HepG2 (cell line): Measurements from ENCODE around the gene CDKN2C. TPM values are rescaled to one million over a fixed set of nuclear protein-coding genes. Genes with fewer than 3 reads are reported as not detected.
"Not testable (repeated sequence)": the region's sequence is repeated elsewhere in the genome, so short reads cannot be mapped to it uniquely, and the experiment has no call there.

Experiments
- ATAC-seq: fragments of 200-7000 bp; cut with Tn5 transposase; 3 replicates; pipeline ENCODE4 v1.9.1; 2020; ENCODE audit warnings: mild to moderate bottlenecking, moderate library complexity
- BruUV-seq: library from RNA; stranded (reverse); fragments of 400-500 nt; replicated peaks from 2 replicates; lab custom pipeline; 2021; lab: Mats Ljungman, UMichigan
- CTCF ChIA-PET: fragments of 300-600 bp; formaldehyde crosslinking; extraction: SDS; loops from one replicate; lab custom pipeline; 2021; ENCODE audit warnings: low total read pairs, inconsistent platforms, low intra/inter-chr PET ratio; lab: Yijun Ruan, JAX
- POLR2A ChIA-PET: fragments of 350-600 bp; sonication (Branson Sonifier 250); formaldehyde crosslinking; loops from one replicate; lab custom pipeline; 2020; ENCODE audit warnings: antibody characterized with exemption, inconsistent platforms; lab: Yijun Ruan, JAX
- DNase-seq: peaks from one replicate; pipeline ENCODE4 v3.0.0-alpha.2; 2015; ENCODE audit warnings: low spot score
- FAIRE-seq: peaks from 3 replicates; lab custom pipeline; 2011; peaks lifted over from hg19 to GRCh38; lab: Jason Lieb, UNC
- H2AFZ ChIP-seq: one replicate; pipeline ENCODE4 v1.6.1; 2011; ENCODE audit warnings: low read length, inconsistent platforms
- H3K27ac ChIP-seq: fragments of 300-600 bp; 3 replicates; pipeline ENCODE4 v1.8.0; 2011; ENCODE audit warnings: mixed run types, mild to moderate bottlenecking, mixed read lengths, low read length, inconsistent platforms; ENCODE audit not compliant: insufficient read depth; ENCODE audit errors: extremely low read length
- H3K27me3 ChIP-seq, 2 experiments: fragments of 200-600 bp in 1 of 2; 2 replicates in 1 of 2; 3 replicates in 1 of 2; pipeline versions ENCODE4 v1.6.0 to v1.8.0; 2011; ENCODE audit warnings: low read length in 2 of 2, mild to moderate bottlenecking in 2 of 2, moderate library complexity in 2 of 2, inconsistent platforms in 1 of 2; ENCODE audit not compliant: insufficient read depth in 2 of 2, control insufficient read depth in 1 of 2
- H3K36me3 ChIP-seq, 2 experiments: fragments of 200-600 bp in 1 of 2; replicated peaks in 1 of 2; 2 replicates in 1 of 2; 3 replicates in 1 of 2; pipeline versions ENCODE4 v1.5.1 to v1.8.0; 2011; ENCODE audit warnings: low read length in 2 of 2, inconsistent platforms in 1 of 2; ENCODE audit not compliant: insufficient read depth in 2 of 2, control insufficient read depth in 1 of 2
- H3K4me1 ChIP-seq: 2 replicates; pipeline ENCODE4 v1.5.1; 2012; ENCODE audit warnings: low read length, inconsistent platforms; ENCODE audit not compliant: insufficient read depth
- H3K4me2 ChIP-seq: 2 replicates; pipeline ENCODE4 v1.6.0; 2011; ENCODE audit warnings: low read depth, low read length, inconsistent platforms
- H3K4me3 ChIP-seq, 3 experiments: fragments of 200-600 bp in 1 of 3; sonication (generic), shearing (Covaris generic) in 1 of 3; replicated peaks in 1 of 3; 2 replicates each; pipeline ENCODE4 v1.5.1; 2011 to 2016; ENCODE audit warnings: low read length in 3 of 3, inconsistent platforms in 2 of 3, low read depth in 2 of 3, mild to moderate bottlenecking in 2 of 3, control low read depth in 1 of 3, mixed read lengths in 1 of 3; ENCODE audit not compliant: insufficient read depth in 1 of 3
- H3K79me2 ChIP-seq: one replicate; pipeline ENCODE4 v1.6.1; 2011; ENCODE audit warnings: low read length, inconsistent platforms; ENCODE audit not compliant: insufficient read depth
- H3K9ac ChIP-seq: 2 replicates; pipeline ENCODE4 v1.6.0; 2011; ENCODE audit warnings: mild to moderate bottlenecking, low read depth, low read length, inconsistent platforms; ENCODE audit not compliant: insufficient read depth
- H3K9me3 ChIP-seq: 2 replicates; pipeline ENCODE4 v1.5.1; 2012; ENCODE audit warnings: mild to moderate bottlenecking, low read length
- H4K20me1 ChIP-seq: 2 replicates; pipeline ENCODE4 v1.6.0; 2011; ENCODE audit warnings: inconsistent platforms, mild to moderate bottlenecking, low read length, moderate library complexity; ENCODE audit not compliant: insufficient read depth
- CENPT ChIP-seq: sonication (generic); formaldehyde crosslinking; IDR thresholded peaks from 2 replicates; pipeline ENCODE4 v1.8.0; 2022; ENCODE audit warnings: low read depth, mild to moderate bottlenecking, moderate library complexity, missing genetic modification reagents
- ELF4 ChIP-seq: sonication (generic); formaldehyde crosslinking; IDR thresholded peaks from 2 replicates; pipeline ENCODE4 v1.5.0; 2020; ENCODE audit warnings: missing genetic modification reagents, mild to moderate bottlenecking, moderate library complexity, borderline replicate concordance
- HDAC2 ChIP-seq: sonication (generic); formaldehyde crosslinking; IDR thresholded peaks from 2 replicates; pipeline ENCODE4 v1.4.0; 2020; ENCODE audit warnings: missing genetic modification reagents
- HINFP ChIP-seq: sonication (generic); formaldehyde crosslinking; IDR thresholded peaks from 2 replicates; pipeline ENCODE4 v1.4.0; 2020; ENCODE audit warnings: low read depth, mild to moderate bottlenecking, missing genetic modification reagents
- HOXD1 ChIP-seq: sonication (generic); formaldehyde crosslinking; IDR thresholded peaks from 2 replicates; pipeline ENCODE4 v1.5.0; 2020; ENCODE audit warnings: missing genetic modification reagents
- MBNL3 ChIP-seq: fragments of 250-450 bp; sonication (Bioruptor Pico); conservative IDR thresholded peaks from 2 replicates; pipeline ENCODE4 v1.8.0; 2022; ENCODE audit warnings: mild to moderate bottlenecking, inconsistent platforms
- SALL1 ChIP-seq: sonication (generic); formaldehyde crosslinking; IDR thresholded peaks from 2 replicates; pipeline ENCODE4 v1.8.0; 2022; ENCODE audit warnings: mild to moderate bottlenecking, missing genetic modification reagents
- SP2 ChIP-seq: sonication (generic); formaldehyde crosslinking; IDR thresholded peaks from 2 replicates; pipeline ENCODE4 v1.5.1; 2020; ENCODE audit warnings: mild to moderate bottlenecking, missing genetic modification reagents
- ZNF550 ChIP-seq: sonication (generic); formaldehyde crosslinking; IDR thresholded peaks from 2 replicates; pipeline ENCODE4 v1.4.0; 2020; ENCODE audit warnings: mild to moderate bottlenecking, missing genetic modification reagents, borderline replicate concordance
- ZNF564 ChIP-seq: sonication (generic); formaldehyde crosslinking; IDR thresholded peaks from 2 replicates; pipeline ENCODE4 v1.8.1; 2023; ENCODE audit warnings: mild to moderate bottlenecking, missing genetic modification reagents
- WGBS: methylation state at CpG from one replicate; pipeline ENCODE4 v1.1.6; 2017; ENCODE audit warnings: low lambda C conversion rate; 5-methylcytosine and 5-hydroxymethylcytosine counted together
- in situ Hi-C: cut with HindIII; loops from 2 replicates; pipeline ENCODE4 v1.10.0; 2017; ENCODE audit warnings: low pct_unique_long_range_greater_than_20kb; ENCODE audit not compliant: extremely low pct_ligation_motif_present
- intact Hi-C: fragments of 100-400 bp; cut with micrococcal nuclease; formaldehyde crosslinking; loops from one replicate; pipeline ENCODE4 v1.10.0; 2022; ENCODE audit not compliant: unreplicated experiment
- polyA plus RNA-seq, 8 experiments: library from polyadenylated mRNA; depleted of rRNA in 3 of 8; stranded (reverse) in 7 of 8; unstranded in 1 of 8; fragments of >200 nt; fragmentation: Illumina TruSeq in 4 of 8; extraction: Trizol in 4 of 8; gene quantifications; 2 replicates each; pipeline versions ENCODE4 v1.2.1 to v1.2.3, GENCODE V29; 2011 to 2016; ENCODE audit warnings: low read depth in 4 of 8, missing spikeins in 1 of 8, mixed read lengths in 1 of 8; ENCODE audit not compliant: insufficient read depth in 1 of 8
- total RNA-seq, 5 experiments: library from RNA; depleted of rRNA; stranded (reverse); fragments of >200 nt; fragmentation: Illumina TruSeq; extraction: Trizol; gene quantifications; 2 replicates each; pipeline ENCODE4 v1.2.3, GENCODE V29; 2016; ENCODE audit warnings: low read depth in 1 of 5

Gene CDKN2C
- total and polyA plus RNA-seq, 2 of the 13 experiments (the other 11 are each of a cell fraction or from before 2014, with no cell fraction given) = 7.8 to 13.7 TPM

GRCh38 chr1:51002516-51002915 is 32.5 kb downstream of the CDKN2C start:
- TF ChIP-seq ZNF550 (CRISPR knock-in tag) = no peak
- no peak for TF ChIP-seq ELF4 (CRISPR knock-in tag)
- TF ChIP-seq MBNL3 (CRISPR knock-in tag) = no peak
- TF ChIP-seq SALL1 = no peak
- no peak for TF ChIP-seq SP2 (CRISPR knock-in tag)
- TF ChIP-seq HOXD1 = no peak
- TF ChIP-seq CENPT = no peak
- no peak for TF ChIP-seq HDAC2
- TF ChIP-seq ZNF564 (CRISPR knock-in tag) = no peak
- TF ChIP-seq HINFP (CRISPR knock-in tag) = no peak
- Histone ChIP-seq H3K79me2 (no peaks in the 10 kb centered on the region), H3K4me3 (no peak overlapping the region), H4K20me1 (no peaks in the 10 kb centered on the region), H3K4me2 (no peak overlapping the region), H3K36me3 (no peaks in the 10 kb centered on the region), H3K9ac (no peak overlapping the region), H2AFZ (no peak overlapping the region), H3K27ac (no peak overlapping the region), H3K4me1 (peaks cover 8% of the 10 kb centered on the region; the same call in 1 of the 2 replicates), H3K27me3 (no peaks in the 10 kb centered on the region), H3K9me3 (no peaks in the 10 kb centered on the region)
- 94% methylated on average over 6 of the region's 6 CpGs for WGBS
- CTCF ChIA-PET = no interaction called here
- no peak for FAIRE-seq
- BruUV-seq = no TSS peak
- intact Hi-C loops = no loop called here
- no peak for ATAC-seq
- in situ Hi-C loops = no loop called here
- POLR2A ChIA-PET = no interaction called here
- no peak for DNase-seq

GRCh38 chr1:51005549-51005948 is 35.5 kb downstream of the CDKN2C start:
- H3K79me2 ChIP-seq, H3K27me3 ChIP-seq, H3K27ac ChIP-seq, CTCF ChIA-PET, intact Hi-C loops, H3K4me2 ChIP-seq, in situ Hi-C loops, H3K36me3 ChIP-seq, ATAC-seq, POLR2A ChIA-PET, H3K4me3 ChIP-seq, H3K4me1 ChIP-seq, BruUV-seq, FAIRE-seq, H3K9me3 ChIP-seq, H2AFZ ChIP-seq, H3K9ac ChIP-seq, H4K20me1 ChIP-seq: not testable (repeated sequence)
- WGBS = 50% methylated on average over 1 of the region's 4 CpGs
- DNase-seq = peak; percentile 2
